Cardiac fibroblast (primary cell): ENCODE data around the gene PHF21A.

Source experiments
- DNase-seq, 2 donors: peaks; one replicate each; pipeline versions ENCODE4 v3.0.0 to v3.0.0-alpha.2; 2010; ENCODE audit warnings: low read depth in 2 of 2
- H3K4me3 ChIP-seq, 2 donors: replicated peaks in 1 of 2; 1 replicate in 1 of 2; 2 replicates in 1 of 2; pipeline ENCODE4 v1.5.1; 2011; ENCODE audit warnings: low read depth in 2 of 2, low read length in 2 of 2, mild to moderate bottlenecking in 2 of 2, moderate library complexity in 1 of 2
- CTCF ChIP-seq: IDR thresholded peaks from one replicate; pipeline ENCODE4 v1.5.1; 2011; ENCODE audit warnings: low read depth, mild to moderate bottlenecking, low read length, inconsistent platforms

Gene PHF21A

DNA sequence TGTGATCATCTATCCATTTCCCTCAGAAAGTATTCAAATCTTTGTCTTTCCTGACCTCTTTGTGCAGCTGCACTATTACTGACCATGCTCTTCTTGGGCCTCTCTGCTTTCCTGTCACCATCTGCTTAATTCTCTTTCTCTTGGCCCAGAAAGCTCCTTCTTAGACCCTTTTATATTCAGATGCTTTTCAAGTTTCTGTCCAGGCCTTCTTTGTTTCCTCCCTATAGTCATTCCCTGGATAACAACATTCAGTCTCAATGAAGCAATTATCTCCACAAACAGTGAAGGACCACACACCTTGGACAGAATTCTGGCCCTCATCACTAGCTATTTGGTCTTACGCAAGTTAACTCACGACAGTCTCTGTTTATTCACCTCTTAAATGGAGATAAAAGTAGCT is 109.1 kb downstream of the PHF21A start:
- TF ChIP-seq CTCF: no peak
- no peak for DNase-seq
- no peak overlapping the region for H3K4me3 ChIP-seq

DNA sequence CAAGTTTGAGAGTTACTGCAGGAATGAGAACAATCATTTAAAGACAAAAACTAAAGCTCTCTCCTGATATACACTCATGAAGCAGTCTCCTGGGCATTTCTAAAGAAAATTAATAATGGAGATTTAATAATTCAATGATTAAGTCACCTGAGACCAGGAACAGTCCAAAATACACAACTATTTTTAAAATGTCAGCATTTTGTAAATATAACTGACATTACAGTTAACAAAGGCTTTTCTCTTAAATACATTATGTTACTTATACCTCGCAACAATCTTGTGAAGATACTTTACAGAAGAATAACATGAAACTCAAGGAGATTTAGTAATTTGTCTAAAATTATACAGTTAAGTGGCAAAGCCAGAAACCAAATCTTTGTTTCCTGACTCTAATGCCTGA is 111.2 kb downstream of the PHF21A start:
- no peak for TF ChIP-seq CTCF
- no peak for DNase-seq
- no peak overlapping the region for H3K4me3 ChIP-seq

- DNase-seq: peak; percentile 49 to 55
- no peak for TF ChIP-seq CTCF
- H3K4me3 ChIP-seq: no peak overlapping the region
These were observed 111.6 kb downstream of the PHF21A start for GRCh38 chr11:46009647-46010046.

GRCh38 chr11:46006418-46007070 is 114.7 kb downstream of the PHF21A start:
- no peak overlapping the region for H3K4me3 ChIP-seq
- peak; percentile 84 to 86 for DNase-seq
- peak; percentile 67 for TF ChIP-seq CTCF

- no peak overlapping the region for H3K4me3 ChIP-seq
- no peak for TF ChIP-seq CTCF
- DNase-seq: peak; percentile 65 to 74
These were observed 117.7 kb downstream of the PHF21A start for GRCh38 chr11:46003572-46003971.

- no peak for TF ChIP-seq CTCF
- no peak overlapping the region for H3K4me3 ChIP-seq
- DNase-seq: no peak
These were observed 119.1 kb downstream of the PHF21A start for GRCh38 chr11:46002189-46002588.

DNA sequence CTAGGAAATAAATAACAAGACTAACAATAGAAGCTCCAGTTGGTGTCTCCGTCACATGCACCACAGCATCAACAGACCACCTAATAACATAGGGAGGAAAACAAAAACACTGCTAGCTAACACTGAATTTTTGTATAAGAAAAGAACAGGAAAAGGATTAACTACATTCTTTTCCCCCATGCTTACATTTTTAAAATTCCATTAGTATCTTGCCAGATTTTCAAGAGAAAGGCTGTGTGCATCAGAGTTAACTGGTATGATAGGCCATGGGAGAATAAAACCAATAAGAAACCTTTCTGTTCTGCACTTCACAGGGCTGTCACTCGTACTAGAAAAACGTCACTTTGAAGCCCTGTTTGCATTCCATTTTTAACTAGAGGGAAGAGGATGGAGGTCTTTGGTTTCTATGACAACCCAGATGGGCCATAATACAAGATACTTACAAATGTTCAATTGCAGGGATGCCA is 119.8 kb downstream of the PHF21A start:
- no peak for TF ChIP-seq CTCF
- H3K4me3 ChIP-seq: no peak overlapping the region
- peak; percentile 45 to 70 for DNase-seq
